Activated gamma-delta T cell treated with Interleukin-2 at 50 U/mL for 16 hours (primary cell): ENCODE measurements around the gene DOK6.
"Not testable (repeated sequence)": the region's sequence is repeated elsewhere in the genome, so short reads cannot be mapped to it uniquely, and the experiment has no call there.

ENCODE experiments used
- DNase-seq: peaks from one replicate; pipeline ENCODE4 v3.0.0-alpha.2; 2020

DOK6 gene

DNA sequence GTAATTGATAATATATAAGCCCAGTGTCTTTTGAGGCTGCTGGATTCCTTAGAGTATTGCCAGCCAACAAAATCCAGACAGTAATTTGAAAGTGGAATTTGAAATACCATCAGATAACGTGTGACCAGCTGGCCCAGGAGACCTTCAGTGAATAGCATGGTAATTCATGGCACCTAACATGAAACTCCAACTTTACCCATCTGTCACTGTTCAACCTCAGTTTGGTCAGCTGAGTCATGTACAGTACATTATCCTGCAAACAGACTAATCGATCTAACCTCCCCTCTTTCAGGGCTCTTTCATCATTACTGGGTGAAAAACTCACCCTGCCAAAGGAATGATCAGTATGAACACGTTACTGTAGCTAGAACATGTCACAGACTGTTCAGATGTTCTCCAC, 230.6 kb downstream of the DOK6 start:
- no peak for DNase-seq

GRCh38 chr18:69635482-69635881, 234.8 kb downstream of the DOK6 start:
- no peak for DNase-seq

DNA sequence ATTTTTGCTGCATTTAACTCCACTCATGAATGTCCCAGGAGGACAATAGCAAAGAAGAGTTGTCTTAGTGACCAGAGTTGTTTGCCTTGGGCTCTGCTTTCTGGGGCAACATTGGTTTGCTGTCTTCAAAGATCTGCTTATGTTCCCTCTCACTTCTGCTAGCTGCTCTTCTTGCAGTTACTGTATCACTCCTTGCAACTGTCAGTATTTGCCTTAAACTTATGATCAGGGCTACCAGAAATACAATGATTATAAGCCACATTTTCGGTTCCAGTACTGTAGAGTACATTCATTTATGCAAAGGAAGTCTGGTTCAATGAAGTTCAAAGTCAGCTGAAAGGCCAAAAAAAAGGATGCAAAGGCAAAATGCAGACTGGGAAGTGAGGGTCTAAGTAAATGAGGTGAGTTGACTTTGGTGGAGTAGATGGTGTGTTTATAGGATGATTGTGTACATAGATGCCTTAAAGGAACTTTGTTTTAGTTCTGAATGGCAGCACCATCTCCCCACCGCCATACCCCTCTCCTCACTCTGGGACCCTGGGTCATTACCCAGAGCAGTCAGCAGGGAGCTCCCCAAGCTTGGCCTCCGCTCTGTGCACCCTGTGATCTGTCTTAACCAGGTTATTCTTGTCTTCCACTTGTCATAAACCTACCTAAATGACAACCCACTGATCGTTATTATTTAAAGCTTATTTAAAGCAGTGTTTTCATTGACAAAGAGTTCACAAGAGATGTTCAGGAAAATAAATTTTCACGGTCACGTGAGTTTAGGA, 236.0 kb downstream of the DOK6 start:
- DNase-seq = no peak

DNA sequence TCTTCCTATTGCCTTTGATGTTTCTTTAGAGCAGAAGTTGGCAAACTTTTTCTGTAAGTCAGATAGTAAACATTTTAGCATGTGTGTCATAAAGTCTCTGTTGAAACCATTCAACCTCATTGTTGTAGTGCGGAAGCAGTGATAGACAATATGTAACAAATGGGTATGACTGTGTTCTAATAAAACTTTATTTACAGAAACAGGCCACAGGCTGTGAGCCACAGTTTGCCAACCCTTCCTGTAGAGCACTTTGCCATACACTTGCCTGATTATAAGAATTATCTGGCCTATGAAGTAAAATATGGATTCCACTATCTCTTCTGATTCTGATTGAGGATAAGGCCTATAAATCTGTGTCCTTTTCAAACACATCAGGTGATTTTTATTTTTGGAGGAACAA, 237.4 kb downstream of the DOK6 start:
- no peak for DNase-seq

- DNase-seq = no peak
These were observed 247.0 kb downstream of the DOK6 start for GRCh38 chr18:69647702-69648101.

DNA sequence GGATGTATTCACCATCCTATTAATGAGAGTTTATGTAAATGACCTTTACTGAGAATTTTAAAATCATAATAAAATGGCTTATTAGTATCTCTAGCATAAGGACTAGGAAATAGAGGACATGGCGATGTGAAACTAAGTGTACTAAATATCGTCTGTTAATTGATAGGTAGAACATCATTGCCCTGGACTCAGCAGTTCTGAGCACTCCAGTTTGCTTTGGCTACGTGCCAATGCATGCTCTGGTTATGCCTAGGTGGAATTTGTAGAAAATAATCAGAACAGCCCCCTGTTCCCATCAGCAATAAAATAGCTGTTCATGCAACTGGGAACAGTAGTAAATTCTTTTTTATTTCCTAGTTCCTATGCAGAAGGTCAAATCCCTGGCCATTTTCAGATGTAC, 247.8 kb downstream of the DOK6 start:
- no peak for DNase-seq

GRCh38 chr18:69649684-69650083, 249.0 kb downstream of the DOK6 start:
- DNase-seq = no peak

DNA sequence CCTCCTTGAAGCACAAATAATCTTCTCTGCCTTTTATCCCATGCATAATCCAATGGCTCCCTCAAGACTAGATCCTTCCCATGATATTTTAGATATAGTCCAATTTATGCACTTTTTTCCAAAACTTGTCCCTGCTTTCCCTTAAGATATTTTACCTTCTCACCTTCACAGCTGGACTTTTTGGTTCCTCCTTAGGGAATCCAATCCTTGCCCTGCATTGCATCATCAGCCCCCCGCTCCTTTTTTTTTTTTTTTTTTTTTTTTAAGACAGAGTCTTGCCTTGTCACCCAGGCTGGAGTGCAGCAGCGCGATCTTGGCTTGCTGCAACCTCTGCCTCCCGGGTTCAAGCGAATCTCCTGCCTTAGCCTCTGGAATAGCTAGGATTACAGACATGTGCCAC, 250.6 kb downstream of the DOK6 start:
- DNase-seq = no peak

DNA sequence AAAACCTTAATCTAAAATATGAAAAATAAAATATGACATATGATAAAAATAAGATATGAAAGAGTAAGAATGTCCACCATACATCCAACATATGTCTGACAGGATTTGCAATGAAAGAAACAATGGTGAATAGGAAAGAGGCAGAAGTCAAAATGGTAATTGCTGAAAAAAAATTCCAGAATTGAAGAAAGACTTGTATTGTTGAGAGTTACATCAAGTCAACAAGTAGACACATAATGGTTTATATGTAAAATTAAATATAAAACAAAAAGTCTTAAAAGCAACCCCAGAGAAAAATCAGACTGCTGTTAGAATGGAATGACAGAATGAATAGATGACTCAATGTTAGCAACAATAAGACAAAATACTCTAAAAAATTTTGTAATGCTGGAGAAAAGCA, 255.1 kb downstream of the DOK6 start:
- no peak for DNase-seq

- DNase-seq = no peak
These were observed 257.4 kb downstream of the DOK6 start for GRCh38 chr18:69658103-69658502.

- DNase-seq = no peak
These were observed 258.0 kb downstream of the DOK6 start for GRCh38 chr18:69658685-69659084.

- DNase-seq = no peak
These were observed 258.5 kb downstream of the DOK6 start for GRCh38 chr18:69659142-69659651.

- DNase-seq = not testable (repeated sequence)
These were observed 261.4 kb downstream of the DOK6 start for GRCh38 chr18:69662090-69662489.

DNA sequence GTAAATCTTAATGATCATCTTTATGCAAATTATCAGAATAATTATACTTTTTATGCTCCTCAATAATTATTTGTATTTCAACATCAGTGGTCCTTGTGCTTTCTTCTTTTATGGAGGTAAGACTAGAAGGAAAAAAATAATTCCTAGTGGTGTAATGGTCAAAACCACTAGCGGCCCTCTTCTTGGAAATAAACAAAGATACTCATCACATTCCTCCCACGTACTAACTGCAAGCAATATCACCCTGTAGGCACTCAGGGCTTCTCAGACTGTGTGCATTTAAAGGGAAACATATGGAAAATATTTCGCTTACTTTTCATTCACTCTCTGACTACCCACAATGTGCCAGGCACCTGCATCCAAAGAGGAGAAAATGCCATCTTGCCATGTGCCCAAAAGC, 263.7 kb downstream of the DOK6 start:
- no peak for DNase-seq

DNA sequence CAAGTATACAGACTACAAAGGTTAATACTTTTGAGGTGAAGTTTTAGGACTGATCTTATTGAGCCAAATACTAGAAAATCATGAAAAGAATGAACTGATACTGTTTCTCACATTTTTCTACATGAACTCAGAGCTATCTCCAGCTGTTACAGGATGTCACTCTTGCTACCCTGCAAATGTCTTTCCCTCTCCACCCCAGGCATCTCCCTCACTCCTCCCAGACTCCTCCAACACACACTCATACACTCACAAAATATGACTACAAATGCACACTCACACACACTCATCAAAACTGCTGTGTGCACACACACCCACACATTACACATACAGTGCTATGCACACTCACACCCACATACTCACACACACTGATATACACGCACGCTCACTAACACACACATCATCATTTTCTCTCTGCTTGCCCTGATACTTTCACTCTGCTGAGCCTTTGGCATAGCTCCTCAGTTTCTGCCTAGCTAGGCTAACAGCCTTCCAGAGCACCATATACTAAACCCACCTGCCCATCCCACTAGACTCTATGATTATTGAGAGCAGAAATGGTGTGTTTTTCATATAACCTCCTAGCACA, 273.7 kb downstream of the DOK6 start:
- no peak for DNase-seq

GRCh38 chr18:69674966-69675365, 274.3 kb downstream of the DOK6 start:
- DNase-seq = no peak

- no peak for DNase-seq
These were observed 276.9 kb downstream of the DOK6 start for GRCh38 chr18:69677595-69677994.

DNA sequence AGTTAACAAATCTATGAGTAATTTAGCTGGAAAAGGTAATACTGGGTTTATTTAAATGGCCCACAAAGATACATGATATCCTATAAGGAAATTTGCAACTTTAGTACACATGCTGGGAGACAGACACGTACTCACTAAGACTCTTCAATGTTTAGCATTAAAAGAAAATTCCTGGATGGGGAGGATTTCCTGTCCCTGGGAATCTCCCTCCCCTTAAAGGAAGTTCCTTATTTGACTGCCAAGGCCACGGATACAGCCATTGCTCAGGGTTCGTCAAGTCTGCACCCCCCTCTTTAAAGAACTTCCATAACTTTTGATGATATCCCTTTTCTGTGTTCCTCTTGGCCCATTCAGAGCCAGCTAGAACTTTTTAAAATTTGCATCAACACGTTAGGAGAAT, 279.4 kb downstream of the DOK6 start:
- DNase-seq = no peak

GRCh38 chr18:69683176-69683575, 282.5 kb downstream of the DOK6 start:
- no peak for DNase-seq

DNA sequence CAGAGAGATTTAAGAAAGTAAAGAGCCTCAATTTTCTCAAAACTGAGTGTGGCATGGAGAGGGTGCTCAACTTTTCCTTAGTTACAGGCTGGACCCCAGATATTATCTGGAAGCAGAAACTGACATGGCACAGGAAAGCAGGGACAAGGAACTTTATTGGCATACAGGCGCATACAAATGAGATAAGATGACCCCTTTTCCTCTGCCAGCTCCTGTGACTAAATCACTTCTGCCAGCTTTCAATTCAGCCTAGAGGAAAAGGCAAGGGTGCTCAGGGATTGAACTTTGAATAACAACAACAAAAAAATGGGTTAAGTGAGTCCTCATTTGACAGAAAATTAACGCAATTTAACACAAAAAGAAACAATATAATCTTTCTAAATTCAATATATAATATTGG, 284.1 kb downstream of the DOK6 start:
- DNase-seq = no peak

DNA sequence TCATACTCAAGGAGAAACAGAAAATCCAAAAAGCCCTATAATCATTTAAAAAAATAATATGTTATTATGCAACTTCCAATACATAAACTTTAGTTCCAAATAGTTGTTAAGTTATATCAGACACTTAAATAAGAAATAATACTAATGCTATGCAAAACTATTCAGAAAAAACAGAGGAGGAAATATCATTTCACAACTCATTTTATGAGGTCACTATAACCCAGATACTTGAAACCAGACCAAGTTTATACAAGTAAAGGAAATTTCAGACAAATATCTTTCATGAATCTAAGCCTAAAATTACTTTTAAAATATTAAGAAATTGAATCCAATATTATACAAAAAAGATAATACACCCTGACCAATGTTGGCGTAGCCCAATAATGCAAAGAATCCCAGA, 286.2 kb downstream of the DOK6 start:
- DNase-seq = no peak

DNA sequence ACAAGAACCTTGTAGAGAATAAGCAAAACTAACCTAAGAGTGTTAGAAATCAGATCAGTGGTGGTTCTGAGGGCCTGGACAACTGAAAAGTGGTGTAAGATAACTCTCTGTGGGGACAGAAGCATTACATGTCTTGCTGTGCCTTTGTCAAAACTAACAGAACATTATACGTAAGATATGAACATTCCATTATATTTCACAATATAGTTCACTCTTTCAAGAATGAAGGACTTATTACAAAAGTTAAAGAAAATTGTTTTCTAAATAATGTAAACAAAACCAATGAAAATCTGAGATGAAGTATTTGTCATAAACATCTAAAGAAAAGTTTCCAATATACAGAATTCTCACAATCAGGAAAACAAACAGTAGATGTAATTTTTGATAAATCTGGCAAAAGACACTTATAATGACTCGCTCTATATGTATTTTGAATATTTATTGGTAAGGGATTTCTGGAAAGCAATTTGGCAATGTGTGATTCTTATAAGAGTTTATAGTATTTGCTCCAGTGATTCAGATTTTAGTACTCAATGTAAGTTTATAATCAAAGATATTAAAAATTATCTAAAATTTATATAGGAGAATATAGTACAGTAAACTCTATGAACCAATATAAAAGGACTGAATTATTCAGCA, 288.6 kb downstream of the DOK6 start:
- no peak for DNase-seq

- no peak for DNase-seq
These were observed 290.5 kb downstream of the DOK6 start for GRCh38 chr18:69691008-69691760.

DNA sequence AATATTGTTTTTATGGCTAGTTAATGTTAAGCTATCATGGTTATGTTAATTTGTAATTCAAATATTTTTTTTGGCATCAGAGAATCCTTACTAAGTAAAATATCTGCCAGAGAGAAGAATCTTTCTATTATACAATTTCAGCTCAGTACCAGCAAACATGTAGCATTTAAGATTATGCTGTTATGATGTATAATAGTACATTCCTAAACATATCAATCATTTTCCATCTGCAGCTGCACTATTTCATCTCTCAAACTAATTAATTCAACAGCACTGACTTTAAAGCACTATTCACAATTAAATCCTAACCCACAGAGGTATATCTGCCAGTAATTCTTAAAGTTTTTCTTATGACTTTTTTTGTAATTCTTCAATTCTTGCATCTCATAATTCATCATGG, 296.4 kb downstream of the DOK6 start:
- DNase-seq = no peak
